Memory B cell (primary cell): ENCODE measurements around the gene SLC25A25.

Experiments
- ATAC-seq: fragments of 150-1000 bp; cut with Tn5 transposase; 2 replicates; pipeline ENCODE4 v1.10.0; 2021; ENCODE audit warnings: low read depth, mild to moderate bottlenecking, moderate library complexity
- DNase-seq, 2 donors: peaks; one replicate each; pipeline ENCODE4 v3.0.0; 2022; ENCODE audit warnings: low spot score in 2 of 2
- H3K27ac Mint-ChIP-seq: one replicate; pipeline ENCODE4 v1.8.0; 2022; ENCODE audit warnings: mild to moderate bottlenecking, moderate library complexity, mixed read lengths
- H3K27me3 Mint-ChIP-seq: one replicate; pipeline ENCODE4 v1.8.0; 2022; ENCODE audit warnings: mixed read lengths
- H3K36me3 Mint-ChIP-seq: one replicate; pipeline ENCODE4 v1.8.0; 2022; ENCODE audit warnings: mild to moderate bottlenecking, mixed read lengths
- H3K4me1 Mint-ChIP-seq: one replicate; pipeline ENCODE4 v1.8.0; 2022; ENCODE audit warnings: mixed read lengths
- H3K4me3 Mint-ChIP-seq: one replicate; pipeline ENCODE4 v1.8.0; 2022; ENCODE audit warnings: mild to moderate bottlenecking, moderate library complexity, mixed read lengths
- H3K9me3 Mint-ChIP-seq: one replicate; pipeline ENCODE4 v1.8.0; 2022; ENCODE audit warnings: mixed read lengths

The SLC25A25 gene

GRCh38 chr9:128073253-128073886 is 5.3 kb downstream of the SLC25A25 start:
- Mint-ChIP-seq H3K4me1 (peaks cover 29% of the 10 kb centered on the region), H3K4me3 (peak overlapping the region; percentile 37), H3K27me3 (no peaks in the 10 kb centered on the region), H3K36me3 (no peaks in the 10 kb centered on the region), H3K27ac (peak overlapping the region; percentile 87), H3K9me3 (no peaks in the 10 kb centered on the region)
- ATAC-seq (no peak), DNase-seq (no peak)

- H3K4me1 Mint-ChIP-seq: peaks cover 8% of the 10 kb centered on the region
- H3K27ac Mint-ChIP-seq: peak overlapping the region; percentile 31
- DNase-seq (no peak), ATAC-seq (no peak)
- no peaks in the 10 kb centered on the region for H3K36me3 Mint-ChIP-seq
- no peaks in the 10 kb centered on the region for H3K9me3 Mint-ChIP-seq
- no peaks in the 10 kb centered on the region for H3K27me3 Mint-ChIP-seq
- no peak overlapping the region for H3K4me3 Mint-ChIP-seq
Measured at GRCh38 chr9:128077847-128078503, 9.9 kb downstream of the SLC25A25 start.

- Mint-ChIP-seq H3K4me1 (peaks cover 6% of the 10 kb centered on the region), H3K27me3 (no peaks in the 10 kb centered on the region), H3K36me3 (no peaks in the 10 kb centered on the region), H3K9me3 (no peaks in the 10 kb centered on the region), H3K4me3 (no peak overlapping the region), H3K27ac (peak overlapping the region; percentile 31)
- DNase-seq (no peak), ATAC-seq (no peak)
Measured at GRCh38 chr9:128078504-128079434, 10.7 kb downstream of the SLC25A25 start.

- no peaks in the 10 kb centered on the region for H3K27me3 Mint-ChIP-seq
- DNase-seq (no peak), ATAC-seq (no peak)
- no peak overlapping the region for H3K27ac Mint-ChIP-seq
- H3K4me3 Mint-ChIP-seq: no peak overlapping the region
- no peaks in the 10 kb centered on the region for H3K9me3 Mint-ChIP-seq
- H3K36me3 Mint-ChIP-seq: no peaks in the 10 kb centered on the region
- peaks cover 9% of the 10 kb centered on the region for H3K4me1 Mint-ChIP-seq
Measured at GRCh38 chr9:128080206-128080605, 12.2 kb downstream of the SLC25A25 start.

GRCh38 chr9:128081056-128081455 is 13.0 kb downstream of the SLC25A25 start:
- H3K27ac Mint-ChIP-seq: no peak overlapping the region
- peaks cover 9% of the 10 kb centered on the region for H3K4me1 Mint-ChIP-seq
- no peaks in the 10 kb centered on the region for H3K9me3 Mint-ChIP-seq
- no peaks in the 10 kb centered on the region for H3K27me3 Mint-ChIP-seq
- H3K4me3 Mint-ChIP-seq: no peak overlapping the region
- H3K36me3 Mint-ChIP-seq: no peaks in the 10 kb centered on the region
- ATAC-seq (no peak), DNase-seq (no peak)

GRCh38 chr9:128082151-128082550 is 14.1 kb downstream of the SLC25A25 start:
- Mint-ChIP-seq H3K4me1 (peaks cover 9% of the 10 kb centered on the region), H3K4me3 (no peak overlapping the region)
- no peak for DNase-seq

GRCh38 chr9:128084746-128085145 is 16.7 kb downstream of the SLC25A25 start:
- H3K4me1 Mint-ChIP-seq: peaks cover 5% of the 10 kb centered on the region
- H3K36me3 Mint-ChIP-seq: no peaks in the 10 kb centered on the region
- H3K9me3 Mint-ChIP-seq: no peaks in the 10 kb centered on the region
- DNase-seq (no peak), ATAC-seq (no peak)
- no peaks in the 10 kb centered on the region for H3K27me3 Mint-ChIP-seq
- no peak overlapping the region for H3K27ac Mint-ChIP-seq
- H3K4me3 Mint-ChIP-seq: no peak overlapping the region

More at GRCh38 chr9:128082151-128082550, 14.1 kb downstream of the SLC25A25 start:
- no peaks in the 10 kb centered on the region for H3K36me3 Mint-ChIP-seq
- H3K27ac Mint-ChIP-seq: no peak overlapping the region
- ATAC-seq: no peak
- no peaks in the 10 kb centered on the region for H3K27me3 Mint-ChIP-seq
- no peaks in the 10 kb centered on the region for H3K9me3 Mint-ChIP-seq

GRCh38 chr9:128085943-128086342 is 17.9 kb downstream of the SLC25A25 start:
- Mint-ChIP-seq H3K4me3 (no peak overlapping the region), H3K27ac (no peak overlapping the region), H3K27me3 (no peaks in the 10 kb centered on the region), H3K9me3 (no peaks in the 10 kb centered on the region), H3K4me1 (peaks cover 5% of the 10 kb centered on the region), H3K36me3 (no peaks in the 10 kb centered on the region)
- ATAC-seq (no peak), DNase-seq (no peak)

GRCh38 chr9:128087262-128087661 is 19.2 kb downstream of the SLC25A25 start:
- Mint-ChIP-seq H3K4me1 (peaks cover 3% of the 10 kb centered on the region), H3K4me3 (no peak overlapping the region), H3K9me3 (no peaks in the 10 kb centered on the region), H3K27ac (no peak overlapping the region), H3K36me3 (no peaks in the 10 kb centered on the region), H3K27me3 (no peaks in the 10 kb centered on the region)
- DNase-seq (no peak), ATAC-seq (no peak)

GRCh38 chr9:128088253-128088945 is 20.4 kb downstream of the SLC25A25 start:
- peaks cover 5% of the 10 kb centered on the region for H3K4me1 Mint-ChIP-seq
- DNase-seq (no peak), ATAC-seq (no peak)
- no peak overlapping the region for H3K4me3 Mint-ChIP-seq
- no peaks in the 10 kb centered on the region for H3K9me3 Mint-ChIP-seq
- H3K27ac Mint-ChIP-seq: no peak overlapping the region
- H3K27me3 Mint-ChIP-seq: no peaks in the 10 kb centered on the region
- H3K36me3 Mint-ChIP-seq: no peaks in the 10 kb centered on the region

- DNase-seq (no peak), ATAC-seq (no peak)
- Mint-ChIP-seq H3K9me3 (no peaks in the 10 kb centered on the region), H3K27ac (no peak overlapping the region), H3K4me3 (no peak overlapping the region), H3K36me3 (no peaks in the 10 kb centered on the region), H3K27me3 (no peaks in the 10 kb centered on the region), H3K4me1 (peaks cover 6% of the 10 kb centered on the region)
Measured at GRCh38 chr9:128089299-128089698, 21.3 kb downstream of the SLC25A25 start.

- Mint-ChIP-seq H3K4me1 (peaks cover 11% of the 10 kb centered on the region), H3K27ac (no peak overlapping the region), H3K9me3 (no peaks in the 10 kb centered on the region), H3K27me3 (no peaks in the 10 kb centered on the region), H3K36me3 (no peaks in the 10 kb centered on the region), H3K4me3 (no peak overlapping the region)
- DNase-seq (no peak), ATAC-seq (no peak)
Measured at GRCh38 chr9:128091144-128091543, 23.1 kb downstream of the SLC25A25 start.

- DNase-seq: no peak
- Mint-ChIP-seq H3K27ac (peak overlapping the region; percentile 99), H3K4me3 (no peak overlapping the region), H3K9me3 (no peaks in the 10 kb centered on the region), H3K4me1 (peaks cover 11% of the 10 kb centered on the region), H3K36me3 (no peaks in the 10 kb centered on the region), H3K27me3 (no peaks in the 10 kb centered on the region)
- no peak for ATAC-seq
Measured at GRCh38 chr9:128091571-128091970, 23.5 kb downstream of the SLC25A25 start.
